HS-5 (cell line): Measurements from ENCODE around the gene FBLN2.
"Not testable (repeated sequence)": the region's sequence is repeated elsewhere in the genome, so short reads cannot be mapped to it uniquely, and the experiment has no call there.

ENCODE experiments used
- DNase-seq: peaks from one replicate; pipeline ENCODE4 v3.0.0-alpha.2; 2012; ENCODE audit warnings: low read depth

FBLN2 gene

DNA sequence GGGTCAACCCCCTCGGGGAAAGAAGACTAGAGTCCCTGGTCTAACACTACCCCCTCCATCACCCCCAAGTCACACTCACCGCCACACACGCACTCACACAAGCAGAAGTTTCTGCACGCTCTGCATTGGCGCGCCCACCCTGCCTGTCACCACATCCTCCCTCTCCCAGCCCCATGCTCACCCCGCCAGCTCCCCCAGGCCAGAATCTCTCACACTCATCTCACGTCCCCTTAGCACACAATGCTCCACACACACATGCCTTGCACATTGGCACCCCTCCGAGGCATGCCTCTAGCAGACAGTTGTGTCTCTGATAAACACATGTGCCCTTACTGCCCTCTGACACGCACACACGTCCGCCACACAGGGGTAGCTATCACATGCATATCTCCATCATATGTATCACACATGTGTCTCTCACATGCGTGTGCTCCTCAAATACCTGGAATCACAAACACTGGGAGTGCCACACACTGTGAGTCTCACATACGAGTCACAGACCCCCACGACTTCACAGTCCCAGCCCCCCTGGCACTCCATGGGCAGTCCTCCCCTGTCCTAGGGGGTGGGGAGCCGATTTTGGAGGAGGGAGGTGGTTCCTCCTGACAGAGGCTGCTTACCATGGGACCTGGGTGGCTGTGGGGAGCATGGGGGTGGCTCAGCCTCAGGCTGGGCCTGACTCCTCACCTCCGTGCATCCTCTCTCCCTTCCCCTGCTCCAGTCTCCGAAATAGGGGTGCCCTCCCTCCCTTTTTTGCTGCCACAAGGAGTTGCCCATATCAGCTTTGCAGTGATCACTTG lies 898 bp downstream of the FBLN2 start:
- DNase-seq, result no peak

- no peak for DNase-seq
Measured at GRCh38 chr3:13550423-13550690, 1.4 kb downstream of the FBLN2 start.

DNA sequence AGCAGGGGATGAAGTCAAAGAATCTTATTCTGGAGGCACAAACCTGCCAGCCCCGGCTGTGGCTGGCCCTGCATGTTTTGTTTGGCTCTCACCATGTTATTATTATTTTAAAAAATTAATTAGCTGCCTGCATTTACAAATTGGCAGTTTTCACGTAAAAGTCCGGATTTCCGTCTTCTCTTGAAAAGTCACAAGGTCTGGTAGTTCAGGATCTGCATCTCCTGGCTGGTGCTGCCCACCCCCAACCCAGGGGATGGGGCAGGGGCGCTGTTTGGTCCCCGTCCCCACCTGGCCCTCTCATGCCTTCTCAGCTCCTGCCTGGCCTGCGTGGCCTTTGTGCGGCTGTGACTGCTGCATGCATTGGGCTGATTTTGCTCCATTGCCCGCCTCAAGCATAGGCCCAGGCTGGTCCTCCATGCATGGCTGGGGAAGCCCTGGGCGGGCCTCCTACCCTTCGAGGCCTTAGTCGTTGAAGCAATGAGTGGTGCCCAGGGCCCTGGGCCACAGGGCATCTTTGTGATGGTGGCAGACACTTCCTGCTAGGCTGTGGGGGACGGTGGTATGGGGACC lies 2.0 kb downstream of the FBLN2 start:
- no peak for DNase-seq

DNA sequence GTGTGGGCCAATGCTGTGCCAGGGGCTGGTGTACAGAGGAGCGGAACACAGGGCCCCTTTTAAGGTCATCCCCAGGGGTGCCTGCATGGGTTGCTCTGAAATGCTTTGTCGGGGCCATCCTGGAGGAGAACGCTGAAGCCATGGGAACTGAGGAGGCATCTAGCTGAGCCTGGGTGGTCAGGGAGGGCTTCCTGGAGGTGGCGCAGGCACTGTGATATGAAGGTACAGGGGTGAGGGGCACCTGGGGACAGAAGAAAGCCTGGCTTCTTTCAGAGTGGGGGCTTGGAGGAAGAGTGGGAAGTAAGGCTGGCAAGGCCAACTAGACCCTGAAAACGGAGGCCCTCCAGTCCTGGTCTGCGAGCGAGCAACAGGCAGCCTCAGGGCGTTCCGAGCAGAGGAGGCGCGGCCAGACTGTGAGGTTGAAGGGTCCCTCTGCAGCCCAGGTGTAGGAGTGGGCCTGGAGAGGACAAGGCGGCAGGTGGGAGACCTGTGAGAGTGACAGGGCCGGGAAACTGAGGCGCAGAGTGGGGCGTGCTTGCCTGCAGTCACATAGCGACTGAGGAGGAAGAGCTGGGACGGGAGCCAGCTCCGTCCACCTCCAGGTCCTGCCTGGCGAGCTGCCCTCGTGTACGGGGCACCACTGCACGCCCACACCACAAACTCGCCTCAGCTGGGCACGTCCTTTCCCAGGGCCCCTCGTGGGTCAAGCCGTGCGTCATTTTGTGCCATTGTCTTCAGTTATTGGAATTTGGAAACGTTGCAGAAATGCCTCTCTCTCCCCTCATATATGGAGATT lies 4.1 kb downstream of the FBLN2 start:
- DNase-seq, result no peak

DNA sequence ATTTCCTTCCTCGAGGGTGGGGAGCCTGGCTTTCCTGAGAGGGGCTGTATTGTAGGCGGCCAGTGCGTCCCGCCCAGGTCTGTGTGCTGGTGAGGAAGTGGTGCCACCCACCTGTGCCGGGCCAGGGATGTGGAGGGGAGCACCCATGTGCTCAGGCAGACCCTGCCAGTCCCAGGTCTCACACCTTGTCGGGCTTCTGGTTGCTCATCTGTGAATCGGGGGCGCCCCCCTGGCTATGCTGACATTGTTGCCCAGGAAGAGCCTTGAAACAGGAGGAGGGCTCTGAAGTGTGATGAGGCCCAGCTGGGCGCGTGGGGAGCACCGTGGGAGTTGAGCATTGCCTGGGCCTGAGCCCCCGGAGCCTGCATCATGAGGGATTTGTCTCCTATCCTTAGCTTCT lies 4.8 kb downstream of the FBLN2 start:
- DNase-seq, result no peak

DNA sequence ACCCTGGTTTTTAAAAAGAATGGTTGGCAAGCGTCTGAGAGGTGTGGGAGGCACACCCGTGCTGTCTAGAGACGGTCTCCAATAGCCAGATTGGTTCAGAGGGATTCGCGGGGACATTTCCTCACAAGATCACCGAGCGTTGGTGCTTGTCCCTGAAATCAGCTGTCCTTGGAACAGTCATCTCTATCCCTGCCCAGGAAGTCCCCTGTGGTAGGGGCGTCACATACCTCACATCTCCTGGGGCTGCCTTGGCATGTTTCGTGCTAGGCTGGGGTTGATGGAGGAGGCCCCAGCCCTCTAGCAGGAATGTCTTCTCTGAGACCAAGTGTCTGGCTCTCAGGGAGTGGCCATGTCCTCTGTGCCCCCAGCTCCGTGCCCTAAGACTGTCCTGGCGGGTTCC lies 6.8 kb downstream of the FBLN2 start:
- no peak for DNase-seq

GRCh38 chr3:13556207-13556606 lies 7.3 kb downstream of the FBLN2 start:
- DNase-seq, result no peak

DNA sequence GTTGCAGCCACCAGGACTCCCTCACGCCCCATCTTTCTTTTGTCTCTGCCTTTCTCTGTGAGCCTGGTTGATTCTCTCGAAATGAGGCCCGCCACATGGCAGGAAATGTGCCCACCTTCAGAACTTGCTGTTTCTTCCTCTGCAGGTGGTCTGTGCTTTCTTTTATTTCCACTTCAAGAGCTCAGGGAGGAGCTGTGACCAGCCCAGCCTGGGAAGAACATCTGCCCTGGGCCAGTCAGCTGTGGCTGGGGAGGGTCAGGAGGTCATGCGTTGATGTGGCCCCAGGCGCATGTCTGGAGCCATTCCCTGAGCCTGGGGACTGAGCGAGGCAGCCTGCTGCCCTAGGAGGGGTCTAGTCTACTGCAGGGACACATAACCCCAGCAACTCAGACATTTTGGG lies 8.0 kb downstream of the FBLN2 start:
- DNase-seq, result no peak

GRCh38 chr3:13557417-13557816 lies 8.5 kb downstream of the FBLN2 start:
- no peak for DNase-seq

GRCh38 chr3:13557926-13558325 lies 9.0 kb downstream of the FBLN2 start:
- no peak for DNase-seq

- DNase-seq, result no peak
Measured at GRCh38 chr3:13558651-13559050, 9.7 kb downstream of the FBLN2 start.

- DNase-seq, result no peak
Measured at GRCh38 chr3:13559764-13560525, 11.0 kb downstream of the FBLN2 start.

DNA sequence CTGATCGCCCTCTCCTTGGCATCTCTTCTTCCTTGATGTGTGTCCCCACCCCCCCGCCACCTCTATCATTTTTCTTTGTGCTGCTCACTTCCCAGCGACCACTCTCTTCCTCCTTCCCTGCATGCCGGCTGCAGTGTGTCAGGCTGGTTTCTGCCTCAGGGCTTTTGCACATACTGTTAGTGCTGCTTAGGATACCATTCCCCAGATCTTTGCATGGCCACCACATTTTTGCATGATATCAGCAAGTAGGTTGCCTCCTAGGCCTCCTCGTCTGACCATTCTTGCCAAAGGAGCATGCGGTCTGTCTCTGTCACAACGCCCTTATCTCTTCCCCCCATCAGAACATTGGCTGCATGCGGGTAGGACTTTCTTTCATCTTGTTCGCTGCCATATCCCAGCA lies 12.5 kb downstream of the FBLN2 start:
- DNase-seq, result no peak

- DNase-seq, result no peak
Measured at GRCh38 chr3:13561967-13562366, 13.0 kb downstream of the FBLN2 start.

DNA sequence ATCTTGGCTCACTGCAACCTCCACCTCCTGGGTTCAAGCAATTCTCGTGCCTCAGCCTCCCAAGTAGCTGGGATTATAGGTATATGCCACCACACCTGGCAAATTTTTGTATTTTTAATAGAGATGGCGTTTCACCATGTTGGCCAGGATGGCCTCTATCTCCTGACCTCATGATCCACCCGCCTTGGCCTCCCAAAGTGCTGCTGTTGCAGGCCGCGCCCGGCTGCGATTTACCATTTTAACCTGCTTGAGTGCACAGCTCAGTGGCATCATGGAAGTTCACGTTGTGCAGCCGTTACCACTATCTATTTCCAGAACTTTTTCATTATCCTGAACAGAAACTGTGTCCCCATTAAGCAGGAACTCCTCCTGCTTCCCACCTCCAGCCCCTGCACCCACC lies 13.5 kb downstream of the FBLN2 start:
- DNase-seq, result not testable (repeated sequence)

DNA sequence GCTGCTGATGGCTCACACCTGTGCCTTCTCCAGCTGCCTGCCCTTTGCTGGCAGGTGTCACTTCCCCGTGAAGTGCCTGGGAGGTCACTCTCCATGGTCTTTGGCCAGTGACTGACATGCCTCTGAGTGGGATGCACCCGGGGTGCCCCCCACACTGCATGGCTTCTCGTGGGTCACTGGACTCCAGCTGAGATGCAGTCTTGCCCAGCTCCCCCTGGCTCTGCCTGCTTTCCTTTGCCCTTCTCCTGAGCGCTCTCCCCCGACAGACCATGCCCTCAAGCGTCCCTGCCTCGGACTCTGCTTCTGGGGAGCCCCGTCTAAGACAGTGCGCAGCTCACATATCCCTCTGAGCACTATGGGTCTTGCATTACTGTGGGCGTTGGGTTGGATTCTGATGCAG lies 14.4 kb downstream of the FBLN2 start:
- no peak for DNase-seq

- no peak for DNase-seq
Measured at GRCh38 chr3:13563911-13564310, 15.0 kb downstream of the FBLN2 start.

GRCh38 chr3:13564751-13565560 lies 16.0 kb downstream of the FBLN2 start:
- no peak for DNase-seq

GRCh38 chr3:13565581-13566452 lies 16.9 kb downstream of the FBLN2 start:
- no peak for DNase-seq

DNA sequence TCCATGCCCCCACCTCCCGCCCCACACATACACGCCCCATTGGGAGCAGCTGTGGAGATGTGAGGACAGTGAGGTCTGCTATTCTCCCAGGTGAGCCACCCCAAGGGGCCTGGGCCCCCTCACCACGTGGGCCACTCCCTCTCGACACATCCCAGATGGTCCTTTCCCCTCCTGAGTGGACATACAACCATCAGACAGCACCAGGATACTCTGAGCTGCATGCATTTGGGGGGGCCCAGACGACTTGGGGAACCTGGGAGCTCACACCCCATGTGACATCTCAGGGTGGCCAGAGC lies 17.5 kb downstream of the FBLN2 start:
- DNase-seq, result no peak

DNA sequence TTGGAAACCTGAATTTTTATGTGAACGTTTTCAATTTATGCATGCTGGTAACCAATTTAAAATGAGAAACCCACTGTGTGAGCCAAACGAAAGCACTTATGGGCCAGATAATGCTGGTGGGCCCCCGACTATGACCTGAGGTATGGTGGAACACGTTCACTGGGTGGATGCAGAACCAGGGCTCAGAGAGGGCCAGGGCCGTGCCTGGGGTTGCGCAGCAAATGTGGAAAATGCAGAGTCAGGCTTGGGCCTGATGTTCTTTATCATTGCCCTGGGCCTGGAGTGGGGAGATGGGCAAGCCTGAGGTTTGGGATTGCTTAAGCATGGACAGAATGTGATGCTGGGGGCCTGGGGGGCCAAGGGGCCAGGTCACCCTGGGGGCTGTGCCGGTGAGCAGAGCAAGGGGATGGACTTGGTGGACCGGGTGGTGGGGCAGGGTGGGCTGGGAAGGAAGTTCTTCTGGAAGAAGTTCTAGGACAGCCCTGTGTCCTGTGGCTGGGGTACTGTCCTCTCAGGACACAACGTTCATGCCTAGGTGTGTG lies 17.9 kb downstream of the FBLN2 start:
- DNase-seq, result no peak
